Activated CD8-positive, alpha-beta memory T cell treated with anti-CD3 and anti-CD28 coated beads, Interleukin-2, amount 10 ng/mL, durations not matched to agents 7 days and 5 days (primary cell): ENCODE measurements around the gene VOPP1. TPM values are rescaled to one million over a fixed set of nuclear protein-coding genes. Genes with fewer than 3 reads are reported as not detected.
A peak's percentile ranks its signal among the peaks of the same experiment; 100 is the strongest.

Source experiments
- ATAC-seq: fragments of 150-1000 bp; cut with Tn5 transposase; one replicate; pipeline ENCODE4 v1.10.0; 2021; ENCODE audit warnings: moderate library complexity
- CTCF ChIA-PET: fragments of 350-600 bp; sonication (Branson Sonifier 250); formaldehyde crosslinking; loops from one replicate; lab custom pipeline; 2021; ENCODE audit warnings: antibody characterized with exemption; lab: Charles Lee
- DNase-seq: peaks from one replicate; pipeline ENCODE4 v3.0.0-alpha.2; 2020
- H3K27ac Mint-ChIP-seq: one replicate; pipeline ENCODE4 v1.8.0; 2021; ENCODE audit warnings: mild to moderate bottlenecking, mixed read lengths
- H3K27me3 Mint-ChIP-seq: one replicate; pipeline ENCODE4 v1.8.0; 2021; ENCODE audit warnings: mixed read lengths
- H3K36me3 Mint-ChIP-seq: one replicate; pipeline ENCODE4 v1.8.0; 2021; ENCODE audit warnings: mild to moderate bottlenecking, mixed read lengths
- H3K4me1 Mint-ChIP-seq: one replicate; pipeline ENCODE4 v1.8.0; 2021; ENCODE audit warnings: mixed read lengths
- H3K4me3 Mint-ChIP-seq: one replicate; pipeline ENCODE4 v1.8.0; 2021; ENCODE audit warnings: mild to moderate bottlenecking, moderate library complexity, mixed read lengths
- H3K9me3 Mint-ChIP-seq: one replicate; pipeline ENCODE4 v1.8.0; 2022; ENCODE audit warnings: low read depth, mixed read lengths
- total RNA-seq, 2 experiments: library from RNA; stranded (reverse); gene quantifications; one replicate each; pipeline ENCODE4 v1.2.3, GENCODE V29; 2021

VOPP1 gene
- total RNA-seq, 2 experiments from 2014 or later: 42.3 to 67.3 TPM

DNA sequence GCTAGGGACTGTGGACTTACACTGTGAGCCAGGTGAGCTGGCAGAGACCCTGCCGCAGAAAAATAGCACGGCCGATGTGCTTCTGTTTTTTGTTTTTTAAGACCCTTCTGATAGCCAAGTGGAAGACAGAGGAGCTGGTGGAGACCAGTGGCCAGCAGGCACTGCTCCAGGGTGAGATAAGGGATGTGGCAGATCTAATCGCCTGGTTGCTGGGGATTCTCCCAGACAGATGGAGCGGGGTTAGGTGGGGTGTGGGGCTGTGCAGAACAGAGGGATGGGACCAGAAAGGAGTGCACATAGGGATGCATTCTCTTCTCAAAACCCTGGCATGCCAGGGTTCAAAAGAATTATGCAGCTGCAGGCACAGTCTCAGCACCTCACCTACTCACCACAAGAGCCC is 82.2 kb downstream of the VOPP1 start:
- Mint-ChIP-seq H3K4me1 (peaks cover 21% of the 10 kb centered on the region), H3K36me3 (peaks cover 13% of the 10 kb centered on the region), H3K27ac (no peak overlapping the region), H3K27me3 (no peaks in the 10 kb centered on the region), H3K9me3 (no peaks in the 10 kb centered on the region), H3K4me3 (no peak overlapping the region)
- CTCF ChIA-PET: no interaction called here
- ATAC-seq (no peak), DNase-seq (no peak)

DNA sequence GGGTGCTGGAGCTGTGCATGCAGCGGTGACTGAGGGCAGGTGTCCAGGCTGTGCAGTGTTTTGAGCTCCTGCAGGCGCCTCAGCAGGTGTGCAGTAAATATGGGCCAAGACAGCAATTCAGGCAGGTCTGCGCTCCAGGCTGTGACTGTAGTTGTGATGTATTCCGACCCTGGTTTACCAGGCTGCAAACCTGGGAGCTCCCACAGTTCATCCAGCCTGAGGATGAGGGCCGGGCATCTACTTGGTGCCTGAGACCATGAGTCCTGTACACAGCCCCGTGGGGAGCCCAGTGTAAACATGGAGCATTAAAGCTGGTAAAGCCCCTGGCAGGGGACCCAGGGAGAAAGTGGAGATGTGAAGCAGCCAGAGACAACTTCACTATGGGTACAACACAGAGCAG is 82.8 kb downstream of the VOPP1 start:
- H3K4me3 Mint-ChIP-seq: no peak overlapping the region
- no peaks in the 10 kb centered on the region for H3K27me3 Mint-ChIP-seq
- DNase-seq: no peak
- peaks cover 13% of the 10 kb centered on the region for H3K36me3 Mint-ChIP-seq
- H3K9me3 Mint-ChIP-seq: no peaks in the 10 kb centered on the region
- CTCF ChIA-PET: no interaction called here
- no peak for ATAC-seq
- H3K4me1 Mint-ChIP-seq: peaks cover 21% of the 10 kb centered on the region
- H3K27ac Mint-ChIP-seq: no peak overlapping the region

DNA sequence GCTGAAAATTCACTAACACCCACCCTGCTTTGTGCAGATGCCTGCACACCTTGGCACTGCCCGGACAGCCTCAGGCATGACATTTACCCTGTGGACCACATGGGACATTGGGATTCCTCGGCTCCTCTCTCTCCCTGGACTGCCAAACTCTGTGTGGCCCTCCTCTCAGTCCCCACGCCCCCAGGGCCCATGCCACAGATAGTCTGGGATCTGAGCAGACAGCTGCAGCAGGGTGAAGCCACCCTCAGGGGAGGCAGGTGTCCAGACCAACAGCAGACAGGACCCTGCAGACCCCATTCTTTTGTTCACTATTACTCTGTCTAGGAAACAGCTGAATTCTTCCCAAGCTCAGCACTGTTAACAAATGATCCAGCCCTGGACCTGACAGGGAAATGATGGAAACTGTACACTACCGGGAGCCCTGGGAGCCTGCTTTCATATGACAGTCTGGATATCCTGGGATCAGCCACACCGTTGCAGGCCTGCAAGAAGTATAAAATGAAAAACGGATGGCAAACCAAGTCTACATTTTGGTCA is 83.4 kb downstream of the VOPP1 start:
- DNase-seq: no peak
- no peak overlapping the region for H3K27ac Mint-ChIP-seq
- CTCF ChIA-PET: no interaction called here
- ATAC-seq: no peak
- peaks cover 15% of the 10 kb centered on the region for H3K36me3 Mint-ChIP-seq
- H3K4me3 Mint-ChIP-seq: no peak overlapping the region
- no peaks in the 10 kb centered on the region for H3K27me3 Mint-ChIP-seq
- H3K4me1 Mint-ChIP-seq: peaks cover 21% of the 10 kb centered on the region
- no peaks in the 10 kb centered on the region for H3K9me3 Mint-ChIP-seq

DNA sequence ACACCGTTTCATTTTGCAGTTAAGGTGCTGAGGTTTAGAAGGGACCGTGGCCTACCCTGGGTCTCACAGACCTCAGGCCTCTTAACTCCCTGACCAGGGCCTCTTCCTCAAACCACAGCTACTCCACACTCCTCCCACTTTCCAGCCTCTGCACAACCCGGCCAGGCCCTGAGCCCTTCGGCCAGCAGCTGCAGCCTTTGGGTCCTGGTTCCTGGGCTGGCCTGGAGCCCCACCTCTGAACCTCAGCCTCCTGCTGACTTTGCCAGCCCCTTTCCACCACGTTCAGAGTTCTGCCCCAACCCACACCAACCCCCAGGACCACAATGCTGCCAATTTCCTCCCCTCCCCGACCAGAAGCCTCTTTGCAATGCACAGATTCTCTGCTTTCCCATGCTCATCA is 84.1 kb downstream of the VOPP1 start:
- Mint-ChIP-seq H3K27me3 (no peaks in the 10 kb centered on the region), H3K9me3 (no peaks in the 10 kb centered on the region), H3K4me1 (peaks cover 25% of the 10 kb centered on the region), H3K27ac (no peak overlapping the region), H3K4me3 (no peak overlapping the region), H3K36me3 (peaks cover 17% of the 10 kb centered on the region)
- CTCF ChIA-PET: interaction anchor here (1.0 kb wide), 1 partner anchor 110 kb away, joined by 3 read pairs; no protein-coding TSS in a partner anchor
- DNase-seq: no peak
- ATAC-seq: no peak

DNA sequence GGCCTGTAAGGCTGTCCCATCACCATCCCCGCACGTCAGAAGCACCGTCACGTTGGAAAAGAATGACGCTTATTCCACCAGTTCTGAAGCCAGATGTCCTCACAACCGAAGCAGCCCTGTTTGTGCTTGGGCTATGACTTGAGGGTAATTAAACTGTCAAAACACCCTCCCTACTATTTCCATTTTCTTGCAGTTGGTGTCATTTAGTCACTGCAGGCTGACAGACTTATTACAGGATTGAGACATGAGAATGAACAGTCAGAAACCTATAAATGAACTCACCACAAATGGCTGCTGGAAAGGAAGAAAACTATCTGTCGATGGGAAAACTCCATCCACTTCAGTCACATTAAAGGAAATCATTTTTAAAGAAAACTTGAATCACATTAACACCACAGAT is 85.3 kb downstream of the VOPP1 start:
- peaks cover 33% of the 10 kb centered on the region for H3K4me1 Mint-ChIP-seq
- DNase-seq (no peak), ATAC-seq (no peak)
- peaks cover 16% of the 10 kb centered on the region for H3K36me3 Mint-ChIP-seq
- CTCF ChIA-PET: interaction anchor here (0.7 to 1.0 kb wide), 3 partner anchors 19 to 191 kb away, joined by 3 read pairs; no protein-coding TSS in a partner anchor
- H3K4me3 Mint-ChIP-seq: no peak overlapping the region
- H3K27ac Mint-ChIP-seq: no peak overlapping the region
- H3K9me3 Mint-ChIP-seq: no peaks in the 10 kb centered on the region
- no peaks in the 10 kb centered on the region for H3K27me3 Mint-ChIP-seq

DNA sequence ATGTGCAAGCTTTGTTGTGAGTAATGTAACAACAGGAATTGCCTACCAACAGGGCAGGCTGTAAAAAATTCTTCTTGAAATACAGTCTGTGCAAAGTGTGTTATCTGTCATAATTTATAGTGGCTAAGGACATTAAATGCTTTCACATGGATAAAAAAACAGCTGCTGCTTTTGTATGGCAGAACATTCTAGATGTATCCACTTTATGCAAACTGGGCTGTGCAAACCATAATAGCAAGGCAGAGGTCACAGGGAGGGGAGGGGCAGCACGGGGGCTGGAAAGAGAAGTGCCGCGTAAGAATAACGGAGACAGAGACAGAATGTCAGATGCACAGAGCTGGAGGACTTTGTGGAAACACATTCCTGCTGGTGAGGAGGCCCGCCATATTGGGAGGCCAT is 86.1 kb downstream of the VOPP1 start:
- H3K4me3 Mint-ChIP-seq: no peak overlapping the region
- H3K27me3 Mint-ChIP-seq: no peaks in the 10 kb centered on the region
- CTCF ChIA-PET: no interaction called here
- DNase-seq (no peak), ATAC-seq (no peak)
- H3K9me3 Mint-ChIP-seq: no peaks in the 10 kb centered on the region
- H3K27ac Mint-ChIP-seq: no peak overlapping the region
- peaks cover 12% of the 10 kb centered on the region for H3K36me3 Mint-ChIP-seq
- peaks cover 33% of the 10 kb centered on the region for H3K4me1 Mint-ChIP-seq

DNA sequence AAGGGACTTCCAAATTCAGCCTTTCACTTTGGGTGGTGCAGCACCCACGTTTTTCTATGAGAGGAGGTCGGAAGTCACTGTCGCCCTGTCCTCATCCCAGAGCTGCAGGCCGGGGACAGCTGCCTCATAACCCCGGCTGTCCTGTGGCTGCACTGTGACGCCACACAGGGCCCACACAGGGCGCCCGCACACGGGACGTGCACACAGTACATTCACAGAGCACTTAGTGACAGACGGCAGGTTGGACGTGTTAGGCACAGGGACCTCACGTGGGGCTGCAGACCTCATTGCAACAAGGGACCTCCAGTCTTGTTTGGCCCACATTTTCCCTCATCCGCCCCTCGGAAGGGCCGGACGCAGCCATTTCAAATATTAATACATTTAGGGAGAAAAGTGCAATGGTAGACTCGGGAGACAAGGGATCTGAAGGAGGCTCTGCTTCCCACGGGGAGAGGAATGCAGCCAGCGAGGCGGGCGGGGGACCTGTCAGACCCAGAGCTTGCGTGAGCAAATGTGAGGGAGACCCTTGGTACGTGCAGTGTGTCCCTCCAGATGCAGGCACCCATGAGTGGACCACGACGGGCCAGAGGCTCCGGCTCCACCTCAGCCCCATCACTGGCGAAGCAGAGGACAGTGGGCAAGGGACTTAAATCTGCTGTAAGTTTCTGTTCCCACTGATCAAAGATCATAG is 86.7 kb downstream of the VOPP1 start:
- DNase-seq (no peak), ATAC-seq (no peak)
- Mint-ChIP-seq H3K36me3 (peaks cover 12% of the 10 kb centered on the region), H3K9me3 (no peaks in the 10 kb centered on the region), H3K4me1 (peaks cover 37% of the 10 kb centered on the region), H3K27me3 (no peaks in the 10 kb centered on the region), H3K4me3 (no peak overlapping the region), H3K27ac (no peak overlapping the region)
- CTCF ChIA-PET: no interaction called here

DNA sequence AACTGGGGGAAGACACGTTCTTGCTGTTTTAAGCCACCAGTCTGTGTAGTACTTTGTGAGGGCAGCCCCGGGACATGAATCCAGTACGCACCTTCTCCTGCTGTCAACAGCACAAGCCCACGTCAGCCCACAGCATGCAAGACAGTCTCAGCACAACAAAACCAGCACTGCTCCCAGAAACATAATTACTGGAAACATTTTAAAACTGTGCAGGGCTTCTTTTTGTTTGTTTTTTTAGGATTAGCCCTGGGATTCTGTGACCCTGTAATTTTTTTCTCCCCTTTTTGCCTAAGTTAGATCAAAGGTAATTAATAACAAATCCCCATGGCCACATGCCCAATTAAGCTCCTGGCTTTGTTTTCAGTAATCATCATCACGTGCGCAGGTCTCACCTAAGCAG is 87.5 kb downstream of the VOPP1 start:
- ATAC-seq (no peak), DNase-seq (no peak)
- CTCF ChIA-PET: no interaction called here
- Mint-ChIP-seq H3K36me3 (peaks cover 10% of the 10 kb centered on the region), H3K27ac (no peak overlapping the region), H3K9me3 (no peaks in the 10 kb centered on the region), H3K4me1 (peaks cover 38% of the 10 kb centered on the region), H3K4me3 (no peak overlapping the region), H3K27me3 (no peaks in the 10 kb centered on the region)

DNA sequence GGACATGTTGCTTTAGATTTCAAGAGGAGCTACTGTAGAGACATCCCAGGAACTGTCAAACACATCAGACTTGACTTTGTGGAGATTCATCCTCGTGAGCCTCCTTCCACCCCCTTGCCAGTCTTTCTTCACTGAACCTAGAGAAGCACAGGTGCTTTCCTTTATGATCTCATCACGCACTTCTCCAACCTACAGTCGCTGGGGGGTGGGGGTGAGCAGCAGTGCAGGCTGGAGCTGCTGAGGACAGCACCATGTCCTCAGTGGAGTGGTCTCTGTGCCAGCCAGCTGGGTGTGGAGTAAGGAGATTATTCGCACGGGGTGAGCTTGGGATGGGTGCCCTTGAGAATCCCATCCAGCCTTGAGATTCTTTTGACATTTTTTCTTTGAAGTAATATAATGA is 88.1 kb downstream of the VOPP1 start:
- Mint-ChIP-seq H3K9me3 (no peaks in the 10 kb centered on the region), H3K4me3 (no peak overlapping the region), H3K27me3 (no peaks in the 10 kb centered on the region), H3K27ac (no peak overlapping the region), H3K36me3 (peaks cover 6% of the 10 kb centered on the region), H3K4me1 (peaks cover 36% of the 10 kb centered on the region)
- DNase-seq (peak; percentile 36), ATAC-seq (no peak)
- CTCF ChIA-PET: no interaction called here

DNA sequence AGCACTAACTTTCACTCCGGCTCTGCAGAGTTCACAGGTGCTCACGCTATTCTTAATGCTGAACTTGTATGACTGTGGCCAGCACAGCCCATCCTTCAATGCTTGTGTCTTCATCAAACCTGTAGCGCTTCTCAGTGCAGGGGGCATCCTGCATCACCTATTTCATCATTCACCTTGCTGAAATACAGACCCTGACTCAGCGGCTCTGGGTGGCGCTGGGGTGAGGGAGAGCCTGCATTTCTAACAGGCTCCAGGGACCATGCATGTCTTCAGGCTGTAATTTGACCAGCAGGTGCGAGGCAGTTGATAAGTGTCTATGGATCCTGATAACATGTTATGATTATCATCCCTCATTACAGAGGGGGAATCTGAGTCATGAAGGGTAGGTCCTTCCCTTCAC is 89.3 kb downstream of the VOPP1 start:
- peak; percentile 33 for DNase-seq
- Mint-ChIP-seq H3K27me3 (no peaks in the 10 kb centered on the region), H3K9me3 (no peaks in the 10 kb centered on the region), H3K36me3 (peaks cover 6% of the 10 kb centered on the region), H3K4me1 (peaks cover 24% of the 10 kb centered on the region), H3K4me3 (no peak overlapping the region), H3K27ac (no peak overlapping the region)
- no peak for ATAC-seq
- CTCF ChIA-PET: no interaction called here

DNA sequence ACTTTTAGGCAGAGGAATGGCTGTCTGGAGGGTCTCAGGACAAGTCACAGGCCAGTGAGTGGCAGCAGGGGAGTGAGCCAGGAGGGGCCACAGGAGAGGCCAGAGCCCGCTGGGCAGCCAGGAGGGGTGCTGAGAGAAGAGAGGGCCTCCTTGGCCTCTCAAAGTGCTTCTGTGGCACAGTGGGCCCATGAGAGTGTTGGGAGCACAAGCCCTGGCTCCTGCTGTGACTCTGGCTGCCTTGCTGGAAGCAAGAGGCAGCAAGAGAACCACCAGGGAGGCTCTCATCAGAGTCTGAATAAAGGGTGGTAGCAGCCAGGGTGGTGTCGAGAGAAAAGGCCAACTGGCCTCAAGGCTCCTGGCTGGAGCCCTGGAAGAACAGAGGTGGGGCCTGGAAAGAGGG is 91.1 kb downstream of the VOPP1 start:
- ATAC-seq (no peak), DNase-seq (peak; percentile 34)
- Mint-ChIP-seq H3K27ac (no peak overlapping the region), H3K4me3 (no peak overlapping the region), H3K27me3 (no peaks in the 10 kb centered on the region), H3K4me1 (peaks cover 22% of the 10 kb centered on the region), H3K36me3 (peaks cover 8% of the 10 kb centered on the region), H3K9me3 (no peaks in the 10 kb centered on the region)
- CTCF ChIA-PET: no interaction called here

DNA sequence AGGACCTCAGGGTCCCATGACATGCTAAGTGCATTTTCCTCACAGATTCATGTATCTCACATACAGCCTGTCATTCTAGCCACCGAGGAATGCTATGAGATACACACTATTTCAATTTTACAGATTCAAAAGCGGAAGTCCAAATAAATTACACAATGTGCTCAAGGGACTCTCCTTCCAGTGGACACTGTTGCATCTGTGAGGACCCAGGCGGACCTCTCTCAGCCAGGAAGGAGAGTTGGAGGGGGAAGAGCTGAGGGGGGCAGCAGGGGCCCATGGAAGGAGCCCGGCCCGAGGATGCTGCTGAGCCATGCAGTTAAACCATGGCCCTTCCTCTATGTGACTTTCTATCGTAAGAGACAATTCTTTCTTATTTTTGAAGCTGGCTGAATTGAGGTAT is 93.6 kb downstream of the VOPP1 start:
- Mint-ChIP-seq H3K27ac (no peak overlapping the region), H3K9me3 (no peaks in the 10 kb centered on the region), H3K4me3 (no peak overlapping the region), H3K27me3 (no peaks in the 10 kb centered on the region), H3K36me3 (peaks cover 5% of the 10 kb centered on the region), H3K4me1 (peaks cover 39% of the 10 kb centered on the region)
- ATAC-seq (no peak), DNase-seq (no peak)
- CTCF ChIA-PET: no interaction called here

DNA sequence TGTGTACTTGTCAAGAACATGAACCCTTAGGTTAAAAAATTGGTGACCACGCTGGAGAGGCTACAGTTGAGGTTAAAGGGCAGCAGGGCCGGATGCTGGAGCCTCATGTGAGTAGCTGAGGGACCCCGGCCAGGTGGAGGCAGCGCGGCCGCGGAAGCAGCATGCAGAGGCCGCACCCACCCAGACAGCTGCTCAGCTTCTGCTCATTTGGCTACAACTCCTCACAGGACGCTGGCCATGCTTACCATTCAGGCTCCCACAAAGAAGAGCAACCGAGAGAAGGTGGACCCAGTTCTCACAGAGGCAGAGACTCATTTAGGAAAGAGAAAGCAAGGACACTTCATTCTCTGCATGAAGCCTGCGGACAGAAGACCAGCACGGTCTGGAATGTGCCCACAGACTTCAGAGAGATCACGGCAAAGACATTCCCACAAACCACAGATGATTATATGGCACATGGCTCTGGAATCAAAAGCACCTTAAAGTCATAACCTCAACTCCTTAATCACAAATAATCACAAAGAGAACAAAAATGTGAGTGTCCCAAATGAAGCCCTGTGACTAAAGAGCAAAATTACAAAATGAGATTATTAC is 94.4 kb downstream of the VOPP1 start:
- Mint-ChIP-seq H3K4me3 (no peak overlapping the region), H3K9me3 (no peaks in the 10 kb centered on the region), H3K36me3 (peaks cover 3% of the 10 kb centered on the region), H3K27me3 (no peaks in the 10 kb centered on the region), H3K27ac (no peak overlapping the region), H3K4me1 (peaks cover 31% of the 10 kb centered on the region)
- CTCF ChIA-PET: no interaction called here
- ATAC-seq (no peak), DNase-seq (no peak)
